Measurements from ENCODE around the gene POU2F1.
"Not testable (repeated sequence)": the region's sequence is repeated elsewhere in the genome, so short reads cannot be mapped to it uniquely, and the experiment has no call there.

The POU2F1 gene

GRCh38 chr1:167205306-167206050 is 15.2 kb upstream of the POU2F1 start:
- DNase-seq (ENCODE audit: low read depth), result not testable (repeated sequence)

DNA sequence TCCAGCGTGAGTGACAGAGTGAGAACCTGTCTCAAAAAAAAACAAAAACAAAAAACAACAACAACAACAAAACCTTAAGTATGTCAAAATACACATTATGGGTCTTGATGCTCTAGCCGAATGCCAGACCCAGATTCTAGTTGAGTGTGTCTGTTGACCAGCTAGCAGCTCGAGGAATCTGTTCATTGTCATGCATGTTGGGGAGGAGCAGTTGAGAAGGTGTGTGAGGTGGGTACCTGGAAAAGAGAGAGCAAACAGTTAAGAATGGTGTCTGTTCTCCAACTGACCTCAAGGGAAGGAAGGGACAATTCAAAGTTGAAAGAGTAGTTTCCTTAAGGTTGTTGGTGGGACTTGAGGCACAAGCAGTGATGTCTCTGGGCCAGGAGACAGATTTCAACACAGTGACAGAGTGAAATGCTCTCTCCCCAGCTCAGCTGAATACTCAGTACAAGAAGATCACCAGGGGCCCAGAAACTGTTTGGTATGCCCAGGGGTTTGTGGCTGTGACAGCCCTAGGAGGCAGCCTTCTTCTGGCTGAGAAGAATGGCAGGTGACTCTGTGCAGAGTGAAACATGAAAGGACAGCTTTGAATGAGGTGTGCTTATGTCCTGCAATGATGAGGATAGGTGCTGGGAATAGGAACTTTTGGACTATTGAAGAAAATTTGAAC is 14.4 kb upstream of the POU2F1 start:
- no peak for DNase-seq (ENCODE audit: low read depth)

DNA sequence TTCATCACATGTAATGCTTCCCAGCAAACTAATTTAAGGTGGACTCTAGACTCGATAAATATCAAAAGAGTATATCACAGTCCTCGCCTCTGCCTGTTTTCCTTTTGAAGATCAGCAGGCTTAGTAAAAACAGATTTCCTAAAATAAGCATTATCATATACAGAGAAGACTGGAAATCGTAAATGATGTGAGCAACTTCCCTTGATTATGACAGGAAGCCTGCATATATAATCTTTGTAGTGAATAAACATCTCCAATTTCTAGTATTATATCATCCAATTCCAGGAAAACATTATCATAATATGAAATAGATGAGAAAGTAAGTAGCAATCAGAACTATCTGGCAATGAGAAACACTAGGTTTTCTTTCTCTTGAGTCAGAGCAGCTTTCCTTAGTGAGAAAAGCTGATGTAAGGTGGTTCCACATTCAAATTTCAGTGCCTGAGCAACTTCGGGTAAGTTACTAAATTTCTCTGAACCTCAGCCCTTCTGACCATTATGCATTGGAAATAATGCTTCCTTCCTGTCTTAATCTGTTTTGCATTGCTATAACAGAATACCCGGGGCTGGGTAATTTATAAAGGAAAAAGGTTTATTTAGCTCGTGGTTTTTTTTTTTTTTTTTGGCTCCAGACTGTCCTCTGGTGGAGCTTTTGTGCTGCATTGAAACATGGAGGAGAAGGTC is 12.6 kb upstream of the POU2F1 start:
- no peak for DNase-seq (ENCODE audit: low read depth)

DNA sequence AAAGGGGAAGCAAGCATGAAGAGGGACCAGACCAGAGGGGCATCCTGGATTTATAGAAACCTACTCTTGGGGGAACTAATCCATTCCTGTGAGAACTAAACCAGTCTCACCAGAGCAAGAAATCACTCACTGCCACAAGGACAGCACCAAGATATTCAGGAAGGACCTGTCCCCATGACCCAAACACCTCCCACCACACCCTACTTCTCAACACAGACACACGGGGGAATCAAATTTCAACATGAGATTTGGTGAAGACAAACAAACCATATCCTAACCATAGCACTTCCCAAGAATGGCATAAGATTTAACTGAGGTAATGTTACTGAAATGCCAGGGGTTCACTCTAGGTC is 12.1 kb upstream of the POU2F1 start:
- DNase-seq (ENCODE audit: low read depth), result no peak

DNA sequence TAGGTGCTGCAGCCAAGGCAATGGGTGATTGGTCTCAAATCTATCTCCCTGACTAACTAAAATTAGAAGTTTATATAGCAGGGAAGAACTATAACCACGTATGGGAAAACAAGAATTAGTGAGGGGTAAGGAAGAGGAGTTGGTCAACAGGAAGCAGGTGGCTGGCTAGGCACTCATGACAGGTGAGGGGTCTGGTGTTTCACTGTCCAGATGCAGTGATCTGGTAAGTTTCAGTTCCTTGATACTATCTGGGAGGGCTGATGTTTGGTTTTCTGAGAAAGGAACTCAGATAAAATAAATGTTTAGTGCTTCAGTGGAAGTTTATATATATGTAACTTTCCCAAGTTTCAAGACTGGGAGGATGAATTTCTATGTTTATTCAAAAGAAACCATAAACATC is 11.6 kb upstream of the POU2F1 start:
- DNase-seq (ENCODE audit: low read depth), result no peak

GRCh38 chr1:167210966-167211674 is 9.6 kb upstream of the POU2F1 start:
- DNase-seq (ENCODE audit: low read depth), result no peak

- DNase-seq (ENCODE audit: low read depth), result no peak
Measured at GRCh38 chr1:167212025-167212424, 8.7 kb upstream of the POU2F1 start.

DNA sequence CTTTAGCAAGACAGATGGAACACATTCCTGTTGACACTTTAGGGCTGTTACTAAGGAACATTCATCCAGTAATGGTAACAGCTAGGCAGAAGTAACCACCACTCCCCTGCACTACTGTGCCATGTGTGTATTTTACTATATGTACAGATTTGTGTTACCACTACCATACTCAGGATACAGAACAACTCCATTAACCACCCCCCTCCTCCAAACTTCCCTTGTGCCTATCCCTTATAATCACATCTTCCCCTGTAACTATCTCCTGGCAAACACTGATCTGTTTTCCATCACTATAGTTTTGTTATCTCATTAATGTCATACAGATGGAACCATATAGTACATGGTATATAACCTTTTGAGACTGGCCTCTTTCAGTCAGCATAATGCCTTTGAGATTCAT is 3.9 kb upstream of the POU2F1 start:
- DNase-seq (ENCODE audit: low read depth), result no peak

DNA sequence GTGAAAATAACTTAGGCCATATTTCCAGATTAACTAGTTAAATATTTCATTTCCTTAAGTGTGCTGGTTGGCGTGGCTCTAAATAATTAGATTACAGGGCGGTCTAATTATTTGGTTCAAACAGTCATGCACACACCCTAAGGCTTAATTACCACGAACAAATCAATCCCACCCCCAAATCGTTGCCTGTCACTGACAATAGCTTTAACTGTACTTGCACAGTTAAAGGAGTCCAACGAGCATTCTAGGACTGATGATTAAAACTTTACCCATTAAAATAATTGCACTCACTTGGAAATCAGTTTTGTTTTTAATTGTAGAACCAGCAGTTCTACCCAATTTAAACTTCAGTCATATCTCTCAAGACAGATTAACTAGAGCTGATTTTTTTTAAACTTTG is 1.5 kb upstream of the POU2F1 start:
- no peak for DNase-seq (ENCODE audit: low read depth)

- peak; percentile 77 for DNase-seq (ENCODE audit: low read depth)
Measured at GRCh38 chr1:167219646-167220536, 795 bp upstream of the POU2F1 start.

- no peak for DNase-seq (ENCODE audit: low read depth)
Measured at GRCh38 chr1:167221126-167221737, 546 bp downstream of the POU2F1 start.

DNA sequence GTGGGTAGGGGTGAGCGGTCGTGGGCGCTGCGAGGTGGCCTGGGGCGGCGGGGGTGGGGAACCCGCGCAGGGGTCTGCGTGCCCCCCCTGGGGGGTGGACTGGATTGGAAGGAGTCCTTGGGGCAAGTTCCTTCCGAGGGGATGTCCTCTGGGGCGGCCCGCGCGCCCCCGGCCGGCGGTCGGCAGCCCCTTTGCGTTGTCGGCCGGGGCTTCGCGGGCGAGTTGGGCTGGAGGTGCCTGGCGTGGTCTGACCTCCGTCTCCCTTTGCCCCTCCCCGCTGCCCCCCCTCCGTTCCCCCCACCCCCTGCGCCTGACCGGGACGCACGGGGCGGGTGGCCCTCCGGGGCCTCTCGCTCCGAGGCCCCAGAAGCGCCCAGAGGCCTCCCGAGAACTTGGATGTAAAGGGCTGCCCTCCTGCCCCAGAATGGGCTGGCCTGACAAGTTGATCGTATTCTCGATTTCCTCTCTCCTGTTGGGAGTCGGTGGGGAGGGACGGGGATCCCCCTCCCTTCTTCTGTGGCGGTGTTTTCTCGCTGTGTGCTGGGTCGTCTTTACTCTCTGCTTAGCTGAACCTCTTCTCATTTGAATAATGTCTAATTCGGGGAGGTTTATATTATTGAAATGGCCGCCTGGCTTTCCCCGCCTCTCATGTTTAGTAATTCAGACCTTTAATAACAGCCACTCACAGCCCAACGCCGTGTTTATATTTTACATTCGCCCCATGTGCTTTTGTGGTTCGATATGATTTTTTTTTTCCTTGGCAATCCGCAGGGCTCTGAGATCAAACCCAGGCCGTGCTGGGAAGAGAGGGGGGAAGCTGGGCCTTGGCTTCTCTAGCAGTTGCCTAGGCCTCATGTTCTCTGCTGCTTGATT is 1.3 kb downstream of the POU2F1 start:
- DNase-seq (ENCODE audit: low read depth), result peak; percentile 48

DNA sequence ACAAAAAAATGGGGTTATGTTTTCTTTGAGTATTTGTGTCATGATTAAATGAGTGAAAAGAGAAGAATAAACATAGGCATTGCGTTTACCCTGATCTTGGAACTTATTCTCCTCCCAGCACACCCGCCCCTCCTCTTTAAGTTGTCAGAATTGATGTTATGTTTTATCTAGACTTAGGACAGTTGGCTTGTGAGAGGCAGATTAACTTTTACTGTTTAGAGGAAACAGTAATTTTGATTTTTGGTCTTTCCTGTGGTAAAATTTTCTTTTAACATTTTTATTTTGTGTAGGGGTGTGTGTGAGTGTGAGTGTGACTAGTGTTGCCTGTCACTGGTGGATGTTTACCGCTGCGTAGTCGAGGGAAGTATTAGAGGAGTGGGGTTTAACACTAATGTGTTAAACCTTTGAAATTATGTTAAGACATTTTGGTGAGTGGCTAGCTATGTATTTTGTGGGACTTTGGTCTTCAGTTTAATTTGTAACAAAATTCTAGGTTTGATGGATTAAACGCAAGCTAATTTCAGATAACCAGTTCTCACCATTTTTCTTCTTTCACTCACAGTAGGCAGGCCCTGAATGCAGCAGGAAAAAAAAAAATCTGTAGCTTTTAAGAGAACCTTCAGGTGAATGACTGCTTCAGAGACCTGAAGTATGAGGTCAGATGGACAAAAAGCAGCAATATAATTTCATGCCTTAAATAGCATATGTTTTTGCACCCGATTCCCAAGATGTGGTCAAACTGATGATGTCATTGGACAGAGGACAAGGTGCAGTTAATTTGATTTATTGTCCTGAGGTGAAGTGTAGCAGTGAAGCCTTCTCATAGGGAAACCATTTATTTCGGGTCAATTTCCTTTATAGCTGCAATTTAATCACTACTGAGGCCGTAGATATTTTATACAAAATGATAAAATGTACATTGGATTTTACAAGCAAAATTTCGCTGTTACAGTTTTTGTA is 2.7 kb downstream of the POU2F1 start:
- DNase-seq (ENCODE audit: low read depth), result no peak

DNA sequence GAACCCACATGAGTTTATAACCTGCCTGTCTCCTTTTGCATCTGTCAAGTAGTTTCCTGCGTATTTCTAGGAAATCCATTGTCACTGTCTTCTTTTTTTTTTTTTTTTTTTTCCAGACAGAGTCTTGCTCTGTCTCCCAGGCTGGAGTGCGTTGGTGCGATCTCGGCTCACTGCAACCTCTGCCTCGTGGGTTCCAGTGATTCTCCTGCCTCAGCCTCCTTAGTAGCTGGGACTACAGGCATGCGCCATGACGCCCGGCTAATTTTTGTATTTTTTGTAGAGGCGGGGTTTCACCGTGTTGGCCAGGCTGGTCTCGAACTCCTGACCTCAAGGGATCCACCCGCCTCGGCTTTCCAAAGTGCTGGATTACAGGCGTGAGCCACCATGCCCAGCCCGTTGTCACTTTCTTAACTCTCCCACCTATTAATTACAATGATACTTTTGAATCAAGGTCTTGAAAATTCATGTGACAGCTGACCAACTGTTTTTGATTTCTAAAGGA is 4.1 kb downstream of the POU2F1 start:
- not testable (repeated sequence) for DNase-seq (ENCODE audit: low read depth)

GRCh38 chr1:167225920-167226319 is 5.2 kb downstream of the POU2F1 start:
- DNase-seq (ENCODE audit: low read depth), result no peak

GRCh38 chr1:167227934-167228378 is 7.3 kb downstream of the POU2F1 start:
- no peak for DNase-seq (ENCODE audit: low read depth)

GRCh38 chr1:167229719-167230385 is 9.2 kb downstream of the POU2F1 start:
- no peak for DNase-seq (ENCODE audit: low read depth)

- no peak for DNase-seq (ENCODE audit: low read depth)
Measured at GRCh38 chr1:167230437-167230836, 9.8 kb downstream of the POU2F1 start.
